OCI-M2 (cell line): ENCODE data around the gene BTBD16.

Experiments used
- DNase-seq: peaks from one replicate; lab custom pipeline; 2025; ENCODE audit not compliant: unreplicated experiment; lab: John Stamatoyannopoulos, UW

Gene BTBD16

GRCh38 chr10:122271076-122271475 is at the start of gene BTBD16:
TSS of gene BTBD16 (plus strand) at chr10:122271296. CDS start at chr10:122275082, 3,786 bp downstream.
- no peak for DNase-seq

GRCh38 chr10:122221958-122222357 is 49.1 kb upstream of the BTBD16 start:
- no peak for DNase-seq

- no peak for DNase-seq
Observed at GRCh38 chr10:122222638-122223037, 48.5 kb upstream of the BTBD16 start.

- DNase-seq: no peak
Observed at GRCh38 chr10:122224159-122224558, 46.9 kb upstream of the BTBD16 start.

- no peak for DNase-seq
Observed at GRCh38 chr10:122225330-122225729, 45.8 kb upstream of the BTBD16 start.

- DNase-seq: no peak
Observed at GRCh38 chr10:122227754-122228153, 43.3 kb upstream of the BTBD16 start.

- no peak for DNase-seq
Observed at GRCh38 chr10:122229666-122230065, 41.4 kb upstream of the BTBD16 start.

- DNase-seq: no peak
Observed at GRCh38 chr10:122230222-122230621, 40.9 kb upstream of the BTBD16 start.

- DNase-seq: no peak
Observed at GRCh38 chr10:122232769-122233168, 38.3 kb upstream of the BTBD16 start.

- no peak for DNase-seq
Observed at GRCh38 chr10:122233857-122234348, 37.2 kb upstream of the BTBD16 start.

GRCh38 chr10:122234416-122234815 is 36.7 kb upstream of the BTBD16 start:
- no peak for DNase-seq

- DNase-seq: no peak
Observed at GRCh38 chr10:122236690-122237306, 34.3 kb upstream of the BTBD16 start.

- no peak for DNase-seq
Observed at GRCh38 chr10:122237331-122237990, 33.6 kb upstream of the BTBD16 start.

GRCh38 chr10:122239578-122240257 is 31.4 kb upstream of the BTBD16 start:
- DNase-seq: no peak

- DNase-seq: no peak
Observed at GRCh38 chr10:122240401-122240800, 30.7 kb upstream of the BTBD16 start.

- no peak for DNase-seq
Observed at GRCh38 chr10:122241836-122242235, 29.3 kb upstream of the BTBD16 start.

- DNase-seq: no peak
Observed at GRCh38 chr10:122243550-122243949, 27.5 kb upstream of the BTBD16 start.

GRCh38 chr10:122244001-122244975 is 26.8 kb upstream of the BTBD16 start:
- no peak for DNase-seq

GRCh38 chr10:122245136-122245535 is 26.0 kb upstream of the BTBD16 start:
- no peak for DNase-seq

GRCh38 chr10:122245897-122246296 is 25.2 kb upstream of the BTBD16 start:
- DNase-seq: no peak
